HL-60 (cell line): ENCODE results near the gene CHPF2.

Experiments
- DNase-seq, 2 experiments: peaks; one replicate each; pipeline ENCODE4 v3.0.0-alpha.2; 2010 to 2020; ENCODE audit warnings: low read depth in 1 of 2, low spot score in 1 of 2
- H3K27ac ChIP-seq: fragments of 250-450 bp; sonication (Bioruptor Pico); replicated peaks from 2 replicates; pipeline ENCODE4 v1.5.1; 2020; ENCODE audit warnings: mild to moderate bottlenecking, moderate library complexity
- H3K27me3 ChIP-seq: fragments of 250-450 bp; sonication (Bioruptor Pico); 2 replicates; pipeline ENCODE4 v1.5.1; 2021; ENCODE audit warnings: mild to moderate bottlenecking, moderate library complexity; ENCODE audit not compliant: insufficient read depth, poor library complexity, severe bottlenecking
- H3K4me3 ChIP-seq: replicated peaks from 2 replicates; pipeline ENCODE4 v1.5.1; 2011; ENCODE audit warnings: mild to moderate bottlenecking, control low read depth, low read length; ENCODE audit not compliant: insufficient read depth
- CTCF ChIP-seq: IDR thresholded peaks from one replicate; pipeline ENCODE4 v1.5.1; 2011; ENCODE audit warnings: low read length, control low read depth, inconsistent platforms; ENCODE audit not compliant: insufficient read depth
- GABPA ChIP-seq: IDR thresholded peaks from 2 replicates; pipeline ENCODE4 v1.6.1; 2012; ENCODE audit warnings: low read depth
- POLR2AphosphoS5 ChIP-seq: IDR thresholded peaks from 2 replicates; pipeline ENCODE4 v1.6.1; 2012; ENCODE audit warnings: low read depth
- SPI1 ChIP-seq: IDR thresholded peaks from 2 replicates; pipeline ENCODE4 v1.6.1; 2012; ENCODE audit warnings: low read depth, mild to moderate bottlenecking, borderline replicate concordance
- TF ChIP-seq, protein P1 (sequence below): IDR thresholded peaks from 2 replicates; pipeline ENCODE4 v1.6.1; 2012; ENCODE audit warnings: low read depth; ENCODE audit not compliant: insufficient replicate concordance

CHPF2 gene

DNA sequence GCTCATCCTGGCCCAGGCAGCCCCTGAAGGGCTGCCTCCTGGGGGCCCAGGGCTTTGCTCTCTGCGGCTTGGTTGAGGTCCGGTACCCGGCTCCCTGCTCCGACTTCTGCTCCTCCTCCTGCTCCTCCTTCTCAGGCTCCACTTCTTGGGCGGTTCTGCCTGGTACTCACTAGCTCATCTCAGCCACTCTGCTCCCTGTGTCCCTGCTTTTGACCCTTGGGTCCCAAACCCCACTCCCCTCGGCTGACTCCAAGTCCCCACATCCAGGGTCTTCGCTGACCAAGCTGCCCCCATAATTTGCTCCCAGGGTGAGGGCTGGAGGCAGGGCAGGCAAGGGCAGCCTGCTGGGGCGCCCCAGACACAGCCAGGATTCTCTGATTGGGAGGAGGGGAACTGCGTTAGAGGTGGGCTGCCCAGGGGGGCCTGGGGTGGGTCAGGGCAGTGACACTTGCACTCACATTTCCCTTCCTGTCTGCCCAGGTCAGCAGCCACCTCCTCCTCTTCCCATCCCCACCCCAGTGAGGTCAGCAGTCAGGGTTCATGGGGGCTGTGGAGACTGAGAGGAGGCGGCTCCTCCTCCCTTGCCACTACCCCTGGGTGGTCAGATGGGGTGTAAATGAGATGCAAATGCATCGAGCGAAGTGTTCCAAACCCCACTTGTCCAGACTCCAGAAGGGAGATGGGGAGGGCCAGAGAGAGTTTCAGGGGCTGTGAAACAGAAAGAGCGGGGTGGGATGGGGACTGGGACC is 14.0 kb downstream of the CHPF2 start:
- DNase-seq = no peak
- H3K4me3 ChIP-seq = no peak overlapping the region
- H3K27ac ChIP-seq = no peak overlapping the region
- TF ChIP-seq, protein P1, sequence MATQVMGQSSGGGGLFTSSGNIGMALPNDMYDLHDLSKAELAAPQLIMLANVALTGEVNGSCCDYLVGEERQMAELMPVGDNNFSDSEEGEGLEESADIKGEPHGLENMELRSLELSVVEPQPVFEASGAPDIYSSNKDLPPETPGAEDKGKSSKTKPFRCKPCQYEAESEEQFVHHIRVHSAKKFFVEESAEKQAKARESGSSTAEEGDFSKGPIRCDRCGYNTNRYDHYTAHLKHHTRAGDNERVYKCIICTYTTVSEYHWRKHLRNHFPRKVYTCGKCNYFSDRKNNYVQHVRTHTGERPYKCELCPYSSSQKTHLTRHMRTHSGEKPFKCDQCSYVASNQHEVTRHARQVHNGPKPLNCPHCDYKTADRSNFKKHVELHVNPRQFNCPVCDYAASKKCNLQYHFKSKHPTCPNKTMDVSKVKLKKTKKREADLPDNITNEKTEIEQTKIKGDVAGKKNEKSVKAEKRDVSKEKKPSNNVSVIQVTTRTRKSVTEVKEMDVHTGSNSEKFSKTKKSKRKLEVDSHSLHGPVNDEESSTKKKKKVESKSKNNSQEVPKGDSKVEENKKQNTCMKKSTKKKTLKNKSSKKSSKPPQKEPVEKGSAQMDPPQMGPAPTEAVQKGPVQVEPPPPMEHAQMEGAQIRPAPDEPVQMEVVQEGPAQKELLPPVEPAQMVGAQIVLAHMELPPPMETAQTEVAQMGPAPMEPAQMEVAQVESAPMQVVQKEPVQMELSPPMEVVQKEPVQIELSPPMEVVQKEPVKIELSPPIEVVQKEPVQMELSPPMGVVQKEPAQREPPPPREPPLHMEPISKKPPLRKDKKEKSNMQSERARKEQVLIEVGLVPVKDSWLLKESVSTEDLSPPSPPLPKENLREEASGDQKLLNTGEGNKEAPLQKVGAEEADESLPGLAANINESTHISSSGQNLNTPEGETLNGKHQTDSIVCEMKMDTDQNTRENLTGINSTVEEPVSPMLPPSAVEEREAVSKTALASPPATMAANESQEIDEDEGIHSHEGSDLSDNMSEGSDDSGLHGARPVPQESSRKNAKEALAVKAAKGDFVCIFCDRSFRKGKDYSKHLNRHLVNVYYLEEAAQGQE = no peak
- TF ChIP-seq CTCF = no peak
- TF ChIP-seq SPI1 = no peak
- TF ChIP-seq GABPA = no peak
- no peak for TF ChIP-seq POLR2AphosphoS5
- H3K27me3 ChIP-seq = peaks cover 55% of the 10 kb centered on the region

DNA sequence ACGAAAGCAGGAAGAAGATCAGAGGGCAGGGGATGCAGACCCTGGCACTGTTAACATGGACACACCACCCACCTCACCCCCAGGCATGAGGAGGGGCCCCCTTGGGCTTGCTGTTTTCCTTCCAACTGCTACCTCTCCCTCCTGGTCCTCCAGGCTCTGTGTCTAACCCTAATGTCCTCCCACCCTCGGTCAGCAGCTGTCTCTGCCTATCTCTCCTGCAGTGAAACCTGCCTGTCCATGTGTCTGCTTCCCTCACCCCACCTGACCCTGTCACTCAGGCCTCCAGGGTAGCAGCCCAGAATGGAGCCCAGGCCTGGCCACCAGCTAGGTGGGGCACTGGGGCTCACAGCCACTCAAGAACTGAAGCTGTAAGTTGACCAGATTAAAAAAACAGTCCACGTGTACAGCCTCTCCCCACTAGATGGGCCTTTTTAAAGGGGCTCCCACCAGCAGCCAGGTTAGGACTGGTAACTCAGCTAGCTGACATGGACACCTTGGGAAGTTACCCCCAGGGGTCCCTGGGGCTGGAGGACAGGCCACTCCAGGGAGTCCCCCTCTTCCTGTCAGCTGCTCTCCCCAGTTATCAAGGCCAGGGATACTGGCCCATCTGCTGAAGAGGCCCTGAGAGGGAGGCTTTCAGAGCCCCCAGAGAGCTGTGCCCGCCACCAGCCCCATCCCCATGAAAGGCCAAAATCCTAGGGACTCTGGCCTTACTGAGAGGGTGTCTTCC is 14.7 kb downstream of the CHPF2 start:
- no peak overlapping the region for H3K4me3 ChIP-seq
- no peak overlapping the region for H3K27ac ChIP-seq
- no peak for DNase-seq
- TF ChIP-seq, protein P1 = no peak
- TF ChIP-seq GABPA (no peak), SPI1 (no peak), CTCF (no peak), POLR2AphosphoS5 (no peak)
- H3K27me3 ChIP-seq = peaks cover 58% of the 10 kb centered on the region

DNA sequence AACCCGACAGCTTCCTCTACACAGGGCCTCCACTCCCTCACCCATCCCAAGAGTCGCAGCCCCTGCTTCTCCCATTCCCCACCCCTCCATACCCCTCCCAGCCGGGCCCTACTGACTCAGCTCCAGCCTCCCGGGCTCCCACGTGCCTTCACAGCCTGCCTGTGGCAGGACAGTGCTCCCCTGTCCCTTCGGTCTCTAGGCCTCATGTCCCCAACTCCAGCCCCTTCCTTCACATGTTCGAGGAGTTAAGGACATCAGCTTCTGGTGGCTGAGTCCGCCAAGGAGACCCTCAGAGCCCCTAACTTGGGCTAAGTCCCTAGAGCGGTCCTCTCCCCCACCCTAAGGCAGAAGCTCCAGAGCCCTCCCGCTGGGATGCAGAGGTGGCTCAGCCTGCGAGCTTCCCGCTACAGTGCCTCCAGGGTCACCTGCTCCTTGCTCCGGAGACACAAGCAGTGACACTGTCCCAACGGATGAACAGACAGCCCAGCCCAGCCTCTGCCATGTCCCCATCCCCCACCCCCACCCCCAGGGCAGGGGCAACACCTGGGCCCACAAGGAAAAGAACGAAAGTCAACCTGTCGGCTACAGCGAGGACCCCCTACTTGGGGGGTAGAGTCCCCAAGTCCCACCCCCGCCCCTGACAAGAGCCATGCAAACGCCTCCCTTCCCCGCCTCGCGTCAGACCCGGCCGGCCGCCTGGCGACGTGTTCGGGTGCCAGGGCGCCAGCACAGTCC is 15.5 kb downstream of the CHPF2 start:
- no peak overlapping the region for H3K4me3 ChIP-seq
- H3K27me3 ChIP-seq = peaks cover 66% of the 10 kb centered on the region
- TF ChIP-seq GABPA = no peak
- no peak for TF ChIP-seq POLR2AphosphoS5
- TF ChIP-seq, protein P1 = no peak
- no peak for TF ChIP-seq CTCF
- TF ChIP-seq SPI1 = no peak
- DNase-seq = no peak
- no peak overlapping the region for H3K27ac ChIP-seq
